Stimulated activated CD4-positive, alpha-beta T cell treated with anti-CD3 and anti-CD28 coated beads, TNF-alpha, amount 100 ng/mL, for 48 hours (primary cell): Measurements from ENCODE around the gene CRIM1.
"Not testable (repeated sequence)": the region's sequence is repeated elsewhere in the genome, so short reads cannot be mapped to it uniquely, and the experiment has no call there.

Source experiments
- DNase-seq, 3 donors: peaks; one replicate each; pipeline ENCODE4 v3.0.0-alpha.2; 2020; ENCODE audit warnings: low read depth in 3 of 3

The CRIM1 gene

GRCh38 chr2:36352701-36353100 is 2.9 kb upstream of the CRIM1 start:
- DNase-seq: no peak

GRCh38 chr2:36354811-36355150 is 797 bp upstream of the CRIM1 start:
- DNase-seq: no peak

GRCh38 chr2:36355890-36356297 is 316 bp downstream of the CRIM1 start:
- no peak for DNase-seq

GRCh38 chr2:36356298-36356989 is 866 bp downstream of the CRIM1 start:
- DNase-seq: peak in 2 of 3 donors; percentile 13 to 24

GRCh38 chr2:36356990-36357846 is 1.6 kb downstream of the CRIM1 start:
- DNase-seq: no peak

- no peak for DNase-seq
Observed at GRCh38 chr2:36357847-36358659, 2.5 kb downstream of the CRIM1 start.

- no peak for DNase-seq
Observed at GRCh38 chr2:36359067-36359466, 3.5 kb downstream of the CRIM1 start.

- DNase-seq: no peak
Observed at GRCh38 chr2:36360063-36360462, 4.5 kb downstream of the CRIM1 start.

GRCh38 chr2:36360834-36361233 is 5.3 kb downstream of the CRIM1 start:
- no peak for DNase-seq

GRCh38 chr2:36361396-36361795 is 5.8 kb downstream of the CRIM1 start:
- no peak for DNase-seq

GRCh38 chr2:36362291-36362690 is 6.7 kb downstream of the CRIM1 start:
- no peak for DNase-seq

- not testable (repeated sequence) for DNase-seq
Observed at GRCh38 chr2:36363085-36363484, 7.5 kb downstream of the CRIM1 start.

- no peak for DNase-seq
Observed at GRCh38 chr2:36366491-36367120, 11.0 kb downstream of the CRIM1 start.

GRCh38 chr2:36367486-36367885 is 11.9 kb downstream of the CRIM1 start:
- DNase-seq: no peak

GRCh38 chr2:36367895-36368353 is 12.3 kb downstream of the CRIM1 start:
- DNase-seq: no peak

GRCh38 chr2:36368438-36368837 is 12.9 kb downstream of the CRIM1 start:
- DNase-seq: no peak

GRCh38 chr2:36369163-36369562 is 13.6 kb downstream of the CRIM1 start:
- DNase-seq: no peak

GRCh38 chr2:36369716-36370115 is 14.1 kb downstream of the CRIM1 start:
- no peak for DNase-seq

- no peak for DNase-seq
Observed at GRCh38 chr2:36370281-36370680, 14.7 kb downstream of the CRIM1 start.

GRCh38 chr2:36371070-36371874 is 15.7 kb downstream of the CRIM1 start:
- no peak for DNase-seq

- no peak for DNase-seq
Observed at GRCh38 chr2:36371928-36372391, 16.4 kb downstream of the CRIM1 start.
